ENCODE measurements around the gene PPIF. TPM values are rescaled to one million over a fixed set of nuclear protein-coding genes. Genes with fewer than 3 reads are reported as not detected.

Gene PPIF
- total RNA-seq, 2 experiments from 2014 or later, result 55.7 to 121 TPM

DNA sequence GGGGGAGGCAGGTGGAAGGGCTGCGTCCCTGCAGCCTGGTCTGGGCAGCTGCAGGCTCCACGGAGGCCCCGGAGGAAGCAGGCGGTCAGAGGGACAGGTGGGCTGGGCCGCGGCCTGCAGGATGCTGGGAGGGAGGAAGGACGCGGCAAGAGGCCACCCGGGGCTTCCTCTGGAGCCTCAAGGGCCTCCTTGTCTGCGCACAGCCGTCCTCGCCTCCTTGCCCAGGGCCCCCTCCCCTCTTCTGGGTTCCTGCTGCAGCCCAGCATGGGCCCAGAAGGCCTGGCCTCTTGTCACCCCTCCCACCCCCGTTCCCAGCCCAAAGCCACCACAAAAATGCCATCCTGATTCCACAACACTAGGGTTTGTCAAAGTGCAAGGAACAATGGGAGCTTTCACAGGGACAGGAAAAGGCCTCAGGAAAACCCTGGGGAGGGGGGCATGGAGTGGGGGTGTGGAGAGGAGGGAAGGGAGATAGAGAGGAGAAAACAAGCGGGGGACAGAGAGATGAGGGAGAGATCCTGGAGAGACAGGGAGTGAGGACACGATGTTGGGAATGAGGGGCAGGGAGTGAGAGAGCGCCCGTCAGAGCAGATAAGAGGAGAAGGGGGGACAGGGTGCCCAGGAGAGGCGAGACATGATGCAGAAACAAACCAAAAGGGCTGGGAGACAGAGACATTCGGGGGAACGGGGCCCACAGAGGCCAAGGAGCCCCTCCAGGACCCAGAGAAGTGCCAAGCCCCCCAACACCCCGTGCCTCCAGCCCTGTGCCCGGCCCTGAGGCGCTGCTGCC is 56.4 kb downstream of the PPIF start:
- intact Hi-C loops (cut with micrococcal nuclease; ENCODE audit: unreplicated experiment), result no loop called here
- DNase-seq (ENCODE audit: low spot score), result no peak
- ChIA-PET CTCF (ENCODE audit: unreplicated experiment) (no interaction called here), POLR2A (no interaction called here)
- Histone ChIP-seq H3K27ac (ENCODE audit: low read depth, low read length, poor library complexity, severe bottlenecking) (no peak overlapping the region), H3K9me3 (ENCODE audit: low read length) (no peaks in the 10 kb centered on the region), H3K4me2 (ENCODE audit: low read length) (no peak overlapping the region), H3K79me2 (ENCODE audit: insufficient read depth, low read depth, low read length) (no peaks in the 10 kb centered on the region), H3K4me1 (ENCODE audit: insufficient read depth, low read length, poor library complexity, severe bottlenecking) (no peaks in the 10 kb centered on the region), H2AFZ (ENCODE audit: low read length) (no peak overlapping the region), H3K36me3 (ENCODE audit: insufficient read depth, low read length) (no peaks in the 10 kb centered on the region), H4K20me1 (ENCODE audit: insufficient read depth, low read length) (no peaks in the 10 kb centered on the region), H3K9me2 (ENCODE audit: insufficient read depth, low read length) (no peaks in the 10 kb centered on the region), H3K4me3 (ENCODE audit: low read depth, low read length, poor library complexity, severe bottlenecking) (no peak overlapping the region)
- TF ChIP-seq EZH2phosphoT487 (IDR thresholded peaks at IDR 0.05; ENCODE audit: borderline replicate concordance, low read depth, low read length), result no peak
- TF ChIP-seq, protein P1, sequence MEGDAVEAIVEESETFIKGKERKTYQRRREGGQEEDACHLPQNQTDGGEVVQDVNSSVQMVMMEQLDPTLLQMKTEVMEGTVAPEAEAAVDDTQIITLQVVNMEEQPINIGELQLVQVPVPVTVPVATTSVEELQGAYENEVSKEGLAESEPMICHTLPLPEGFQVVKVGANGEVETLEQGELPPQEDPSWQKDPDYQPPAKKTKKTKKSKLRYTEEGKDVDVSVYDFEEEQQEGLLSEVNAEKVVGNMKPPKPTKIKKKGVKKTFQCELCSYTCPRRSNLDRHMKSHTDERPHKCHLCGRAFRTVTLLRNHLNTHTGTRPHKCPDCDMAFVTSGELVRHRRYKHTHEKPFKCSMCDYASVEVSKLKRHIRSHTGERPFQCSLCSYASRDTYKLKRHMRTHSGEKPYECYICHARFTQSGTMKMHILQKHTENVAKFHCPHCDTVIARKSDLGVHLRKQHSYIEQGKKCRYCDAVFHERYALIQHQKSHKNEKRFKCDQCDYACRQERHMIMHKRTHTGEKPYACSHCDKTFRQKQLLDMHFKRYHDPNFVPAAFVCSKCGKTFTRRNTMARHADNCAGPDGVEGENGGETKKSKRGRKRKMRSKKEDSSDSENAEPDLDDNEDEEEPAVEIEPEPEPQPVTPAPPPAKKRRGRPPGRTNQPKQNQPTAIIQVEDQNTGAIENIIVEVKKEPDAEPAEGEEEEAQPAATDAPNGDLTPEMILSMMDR (conservative IDR thresholded peaks at IDR 0.05; ENCODE audit: low read length), result no peak
- no TSS peak for BruUV-seq (replicated peaks)

DNA sequence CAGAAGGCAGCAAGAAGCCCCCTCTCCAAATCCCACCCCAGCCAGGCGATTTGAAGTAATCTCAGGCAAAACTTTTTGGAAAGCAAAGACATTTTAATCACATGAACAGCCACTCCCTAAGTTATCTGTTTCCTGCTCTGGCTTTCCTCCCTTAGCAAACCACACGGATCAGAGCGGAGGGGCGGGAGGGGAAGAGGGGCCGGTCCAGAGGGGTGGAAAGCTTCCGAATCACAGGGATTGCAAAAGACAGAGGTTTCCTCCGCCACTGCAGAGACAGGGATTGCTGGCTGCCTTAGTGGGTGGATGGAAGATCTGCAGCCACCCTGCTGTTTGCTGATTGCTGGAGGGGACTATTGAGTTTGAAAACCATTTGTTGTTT is 57.0 kb downstream of the PPIF start:
- CTCF ChIA-PET (ENCODE audit: unreplicated experiment), result no interaction called here
- intact Hi-C loops (cut with micrococcal nuclease; ENCODE audit: unreplicated experiment), result no loop called here

More for the DNA sequence above, 57.0 kb downstream of the PPIF start:
- POLR2A ChIA-PET, result no interaction called here
- H3K4me2 ChIP-seq (ENCODE audit: low read length), result no peak overlapping the region
- DNase-seq (ENCODE audit: low spot score), result no peak
- H3K27ac ChIP-seq (ENCODE audit: low read depth, low read length, poor library complexity, severe bottlenecking), result no peak overlapping the region
- H3K4me1 ChIP-seq (ENCODE audit: insufficient read depth, low read length, poor library complexity, severe bottlenecking), result no peaks in the 10 kb centered on the region
- no peak for TF ChIP-seq EZH2phosphoT487 (IDR thresholded peaks at IDR 0.05; ENCODE audit: borderline replicate concordance, low read depth, low read length)
- TF ChIP-seq, protein P1 (conservative IDR thresholded peaks at IDR 0.05; ENCODE audit: low read length), result no peak
- no peaks in the 10 kb centered on the region for H3K36me3 ChIP-seq (ENCODE audit: insufficient read depth, low read length)
- H3K9me3 ChIP-seq (ENCODE audit: low read length), result no peaks in the 10 kb centered on the region
- no peaks in the 10 kb centered on the region for H3K9me2 ChIP-seq (ENCODE audit: insufficient read depth, low read length)
- H3K79me2 ChIP-seq (ENCODE audit: insufficient read depth, low read depth, low read length), result no peaks in the 10 kb centered on the region
- H4K20me1 ChIP-seq (ENCODE audit: insufficient read depth, low read length), result no peaks in the 10 kb centered on the region
- BruUV-seq (replicated peaks), result no TSS peak
- no peak overlapping the region for H2AFZ ChIP-seq (ENCODE audit: low read length)
- H3K4me3 ChIP-seq (ENCODE audit: low read depth, low read length, poor library complexity, severe bottlenecking), result no peak overlapping the region
